ENCODE data around the gene REV1.

Gene REV1

GRCh38 chr2:99354070-99354469 is 135.7 kb downstream of the REV1 start:
- no peak for TF ChIP-seq GATA1 (IDR thresholded peaks at IDR 0.05; ENCODE audit: low read depth, low read length)
- TF ChIP-seq POLR2A (IDR thresholded peaks at IDR 0.05; ENCODE audit: low read length): no peak
- no peak for DNase-seq
